GM21360 (cell line): ENCODE data around the gene SYNPO.

Experiments
- ATAC-seq: cut with Tn5 transposase; IDR thresholded peaks from one replicate; pipeline ENCODE4 v1.9.1; 2021; ENCODE audit warnings: mild to moderate bottlenecking, moderate library complexity; ENCODE audit not compliant: unreplicated experiment

Gene SYNPO

GRCh38 chr5:150640311-150641005 lies at the start of gene SYNPO:
Gene SYNPO, plus strand, starts transcription at chr5:150640660. Its CDS starts 7,616 bp downstream, at chr5:150648276.
- ATAC-seq = no peak

- ATAC-seq = no peak
Observed at GRCh38 chr5:150590979-150591695, 49.3 kb upstream of the SYNPO start.

- no peak for ATAC-seq
Observed at GRCh38 chr5:150593593-150593992, 46.9 kb upstream of the SYNPO start.

GRCh38 chr5:150593996-150594395 lies 46.5 kb upstream of the SYNPO start:
- no peak for ATAC-seq

- no peak for ATAC-seq
Observed at GRCh38 chr5:150595466-150596031, 44.9 kb upstream of the SYNPO start.

- no peak for ATAC-seq
Observed at GRCh38 chr5:150596313-150596712, 44.1 kb upstream of the SYNPO start.

GRCh38 chr5:150596826-150597225 lies 43.6 kb upstream of the SYNPO start:
- no peak for ATAC-seq

GRCh38 chr5:150598006-150598405 lies 42.5 kb upstream of the SYNPO start:
- no peak for ATAC-seq

- ATAC-seq = no peak
Observed at GRCh38 chr5:150598821-150599273, 41.6 kb upstream of the SYNPO start.

GRCh38 chr5:150599281-150599680 lies 41.2 kb upstream of the SYNPO start:
- no peak for ATAC-seq

- ATAC-seq = no peak
Observed at GRCh38 chr5:150599917-150600511, 40.4 kb upstream of the SYNPO start.

GRCh38 chr5:150600616-150601490 lies 39.6 kb upstream of the SYNPO start:
- ATAC-seq = no peak

- ATAC-seq = no peak
Observed at GRCh38 chr5:150601491-150602345, 38.7 kb upstream of the SYNPO start.

- no peak for ATAC-seq
Observed at GRCh38 chr5:150603052-150603451, 37.4 kb upstream of the SYNPO start.

GRCh38 chr5:150603491-150603890 lies 37.0 kb upstream of the SYNPO start:
- ATAC-seq = no peak

GRCh38 chr5:150604010-150604409 lies 36.5 kb upstream of the SYNPO start:
- ATAC-seq = no peak

- no peak for ATAC-seq
Observed at GRCh38 chr5:150604894-150605440, 35.5 kb upstream of the SYNPO start.

GRCh38 chr5:150605546-150605945 lies 34.9 kb upstream of the SYNPO start:
- ATAC-seq = no peak

- ATAC-seq = no peak
Observed at GRCh38 chr5:150606476-150606875, 34.0 kb upstream of the SYNPO start.
